Activated CD8-positive, alpha-beta T cell treated with anti-CD3 and anti-CD28 coated beads, Interleukin-2, amount 10 ng/mL, durations not matched to agents 7 days and 5 days (primary cell): ENCODE results near the gene ALS2CL. TPM values are rescaled to one million over a fixed set of nuclear protein-coding genes. Genes with fewer than 3 reads are reported as not detected.

Experiments used
- ATAC-seq: fragments of 150-1000 bp; cut with Tn5 transposase; one replicate; pipeline ENCODE4 v1.10.0; 2021; ENCODE audit warnings: moderate library complexity
- CTCF ChIA-PET: fragments of 350-600 bp; sonication (Branson Sonifier 250); formaldehyde crosslinking; loops from one replicate; lab custom pipeline; 2021; ENCODE audit warnings: antibody characterized with exemption; lab: Charles Lee
- POLR2A ChIA-PET: fragments of 350-600 bp; sonication (Branson Sonifier 250); formaldehyde crosslinking; loops from one replicate; lab custom pipeline; 2021; ENCODE audit warnings: antibody characterized with exemption; lab: Charles Lee
- DNase-seq: peaks from one replicate; pipeline ENCODE4 v3.0.0-alpha.2; 2020
- H3K27ac Mint-ChIP-seq: one replicate; pipeline ENCODE4 v1.8.0; 2021; ENCODE audit warnings: mild to moderate bottlenecking, mixed read lengths
- H3K27me3 Mint-ChIP-seq: one replicate; pipeline ENCODE4 v1.8.0; 2021; ENCODE audit warnings: low read depth, mixed read lengths
- H3K36me3 Mint-ChIP-seq: one replicate; pipeline ENCODE4 v1.8.0; 2021; ENCODE audit warnings: low read depth, mixed read lengths
- H3K4me1 Mint-ChIP-seq: one replicate; pipeline ENCODE4 v1.8.0; 2021; ENCODE audit warnings: low read depth, mixed read lengths
- H3K4me3 Mint-ChIP-seq: one replicate; pipeline ENCODE4 v1.8.0; 2021; ENCODE audit warnings: mild to moderate bottlenecking, mixed read lengths
- H3K9me3 Mint-ChIP-seq: one replicate; pipeline ENCODE4 v1.8.0; 2022; ENCODE audit warnings: mixed read lengths; ENCODE audit not compliant: insufficient read depth
- total RNA-seq, 2 experiments: library from RNA; stranded (reverse); gene quantifications; one replicate each; pipeline ENCODE4 v1.2.3, GENCODE V29; 2021

Gene ALS2CL
- total RNA-seq, 2 experiments from 2014 or later = 1.3 to 1.4 TPM

DNA sequence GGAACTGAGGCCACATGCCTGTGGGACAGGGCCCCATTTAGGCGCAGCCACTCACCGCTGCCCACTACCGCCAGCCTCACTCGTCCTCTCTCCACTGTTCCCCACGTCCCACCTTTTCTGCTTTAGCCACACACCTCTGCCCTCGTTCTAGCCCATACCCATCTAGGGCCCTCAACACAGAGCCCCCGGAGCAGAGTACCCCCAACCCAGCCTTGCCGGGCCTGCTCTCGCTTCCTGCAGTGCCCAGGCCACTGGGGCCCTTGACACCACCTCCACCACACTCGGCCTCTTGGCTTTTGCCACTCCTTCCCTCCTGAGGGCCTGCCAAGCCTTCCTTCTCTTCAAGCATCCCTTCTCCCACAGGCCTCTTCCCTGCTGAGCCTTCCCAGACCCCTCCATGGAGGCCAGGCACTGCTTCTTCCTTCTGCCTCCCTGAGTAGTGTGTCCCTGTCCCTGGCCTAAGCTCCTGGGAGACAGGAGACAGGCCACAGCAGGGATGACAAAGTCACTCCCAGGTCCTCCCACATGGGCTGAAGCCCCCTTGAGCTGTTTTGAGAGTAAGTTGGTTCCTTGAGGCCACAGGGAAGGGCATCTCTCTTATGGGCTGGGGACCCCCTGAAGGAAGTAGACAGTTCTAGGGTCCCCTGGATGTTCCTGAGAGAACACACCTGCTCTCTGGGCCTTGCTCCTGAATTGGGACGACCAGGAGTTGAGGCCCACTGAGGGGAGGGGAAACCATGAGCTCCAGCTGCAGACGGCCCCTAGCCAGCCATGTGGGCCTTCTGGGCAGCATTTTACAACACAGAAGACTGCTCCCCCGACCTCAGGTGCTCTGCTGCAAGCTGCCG, 19.8 kb upstream of the ALS2CL start:
- no peaks in the 10 kb centered on the region for H3K9me3 Mint-ChIP-seq
- DNase-seq = no peak
- H3K27me3 Mint-ChIP-seq = peaks cover under 1% of the 10 kb centered on the region
- H3K27ac Mint-ChIP-seq = no peak overlapping the region
- CTCF ChIA-PET = no interaction called here
- H3K4me3 Mint-ChIP-seq = no peak overlapping the region
- POLR2A ChIA-PET = no interaction called here
- no peaks in the 10 kb centered on the region for H3K4me1 Mint-ChIP-seq
- H3K36me3 Mint-ChIP-seq = no peaks in the 10 kb centered on the region
- no peak for ATAC-seq

DNA sequence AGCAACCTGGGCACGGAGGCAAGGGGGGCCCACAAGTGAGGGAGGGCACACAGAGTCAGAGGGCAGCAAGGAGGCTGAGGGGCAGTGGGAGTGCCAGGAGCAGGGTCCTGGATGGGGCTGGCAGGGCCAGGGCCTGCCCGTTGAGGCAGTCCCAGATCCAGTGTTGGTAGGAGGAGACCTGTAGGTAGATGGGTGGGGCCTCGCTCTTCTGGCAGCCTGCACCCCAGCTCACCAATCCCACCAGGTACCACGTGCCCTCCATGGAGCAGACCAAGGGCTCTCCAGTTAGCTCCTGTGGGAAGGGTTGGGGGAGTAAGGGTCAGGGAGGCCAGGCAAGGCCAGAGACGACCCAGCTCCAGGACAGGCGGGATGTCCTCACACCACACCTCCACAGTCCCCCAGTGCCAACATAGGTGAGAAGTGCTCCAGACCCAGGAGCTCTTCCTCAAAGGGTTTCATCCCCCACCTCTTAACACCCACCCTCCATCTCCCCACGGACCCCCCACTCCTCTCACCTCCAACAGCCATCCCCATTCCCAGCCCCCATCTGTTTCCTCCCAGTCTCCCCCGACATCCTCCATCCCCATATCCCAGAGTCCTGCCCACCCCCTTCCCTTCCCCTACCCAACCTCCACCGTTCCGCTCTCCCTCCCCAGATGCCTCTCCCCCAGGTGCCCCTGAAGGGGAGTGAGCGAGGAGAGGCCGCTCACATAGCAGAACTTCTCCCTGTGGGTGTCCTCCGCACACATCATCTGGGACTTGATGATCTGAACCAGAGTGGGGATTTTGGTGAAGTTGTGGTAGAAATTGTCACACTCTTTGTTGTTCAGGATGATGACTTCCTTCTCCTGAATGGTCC, 18.9 kb upstream of the ALS2CL start:
- no peak for ATAC-seq

DNA sequence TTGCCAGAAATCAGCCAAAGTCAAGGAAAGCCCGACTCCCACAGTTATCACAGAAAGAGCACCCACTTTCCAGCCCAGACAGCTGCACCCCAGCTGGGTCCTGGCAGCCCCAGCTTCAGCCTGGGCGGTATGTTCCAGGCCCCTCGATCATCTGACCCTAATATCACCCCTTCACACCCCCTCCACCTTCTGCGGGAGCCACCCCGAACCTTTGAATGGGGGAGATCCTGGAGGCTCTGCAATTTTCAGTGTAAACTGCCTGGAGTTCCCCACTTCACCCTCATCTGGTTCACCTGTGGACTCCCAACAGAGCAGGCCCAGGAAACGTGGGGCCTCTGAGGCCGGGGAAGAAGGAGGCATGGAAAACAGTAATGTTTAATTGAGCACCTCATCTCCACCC, 18.3 kb upstream of the ALS2CL start:
- Mint-ChIP-seq H3K4me3 (no peak overlapping the region), H3K27ac (no peak overlapping the region), H3K36me3 (no peaks in the 10 kb centered on the region), H3K9me3 (no peaks in the 10 kb centered on the region), H3K4me1 (no peaks in the 10 kb centered on the region), H3K27me3 (no peaks in the 10 kb centered on the region)
- DNase-seq (no peak), ATAC-seq (no peak)
- POLR2A ChIA-PET = no interaction called here
- CTCF ChIA-PET = no interaction called here

More for the DNA sequence above, 18.9 kb upstream of the ALS2CL start:
- CTCF ChIA-PET = no interaction called here
- DNase-seq = no peak
- POLR2A ChIA-PET = no interaction called here
- Mint-ChIP-seq H3K4me1 (no peaks in the 10 kb centered on the region), H3K9me3 (no peaks in the 10 kb centered on the region), H3K4me3 (no peak overlapping the region), H3K27ac (no peak overlapping the region), H3K36me3 (no peaks in the 10 kb centered on the region), H3K27me3 (no peaks in the 10 kb centered on the region)

DNA sequence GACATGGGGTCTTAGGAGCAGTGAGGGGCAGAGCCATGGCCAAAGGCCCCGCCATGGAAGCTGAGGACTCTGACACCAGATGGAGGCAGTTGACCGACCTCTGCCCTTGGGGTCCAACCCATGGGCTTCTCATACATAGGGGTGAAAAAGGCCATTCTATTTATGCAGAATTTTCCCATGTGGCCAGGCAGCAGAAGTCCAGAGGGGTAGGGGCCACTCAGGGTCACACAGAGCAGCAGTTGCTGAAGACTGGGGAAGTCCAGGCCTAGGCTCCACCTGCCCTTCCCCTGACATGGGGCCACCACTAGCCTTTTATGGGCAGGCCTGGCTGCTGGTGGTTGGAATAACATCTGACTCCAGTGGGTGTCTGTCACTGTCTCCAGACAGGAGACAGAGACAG, 17.8 kb upstream of the ALS2CL start:
- Mint-ChIP-seq H3K36me3 (no peaks in the 10 kb centered on the region), H3K27ac (no peak overlapping the region), H3K4me1 (no peaks in the 10 kb centered on the region), H3K9me3 (no peaks in the 10 kb centered on the region), H3K27me3 (no peaks in the 10 kb centered on the region), H3K4me3 (no peak overlapping the region)
- no peak for DNase-seq
- ChIA-PET CTCF (no interaction called here), POLR2A (no interaction called here)
- ATAC-seq = no peak

DNA sequence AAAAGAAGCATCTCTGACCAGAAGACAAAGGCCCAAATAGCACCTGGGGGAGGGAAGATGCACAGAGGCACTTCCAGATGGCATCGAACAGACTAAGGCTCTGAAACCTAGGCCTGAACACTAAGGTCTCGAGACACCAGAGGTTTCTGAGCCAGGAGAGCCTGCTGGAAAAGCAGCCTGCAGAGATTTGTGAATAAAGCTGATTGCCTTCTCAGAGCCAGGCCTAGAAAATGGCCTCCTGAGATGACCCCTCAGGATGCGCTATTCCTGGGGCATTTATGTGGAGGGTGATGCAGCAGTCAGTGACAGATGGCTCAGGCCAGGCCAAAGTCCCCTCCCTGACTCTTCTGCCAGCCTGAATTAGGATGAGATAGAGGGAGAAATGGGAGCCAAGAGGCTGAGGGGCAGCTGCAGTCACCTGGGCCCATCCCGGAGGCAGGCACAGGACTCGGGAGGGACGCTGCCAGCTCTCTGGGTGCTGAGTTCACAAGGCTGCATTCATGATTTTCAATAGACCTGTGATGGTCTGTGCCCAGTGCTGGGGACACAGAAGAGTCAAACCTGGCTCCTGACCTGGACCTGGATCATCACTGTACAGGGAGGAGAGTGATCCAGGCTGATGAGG, 17.3 kb upstream of the ALS2CL start:
- ChIA-PET POLR2A (no interaction called here), CTCF (interaction anchor here (0.6 to 0.9 kb wide), 2 partner anchors 179 to 189 kb away, joined by 3 read pairs; no protein-coding TSS in a partner anchor)
- H3K4me1 Mint-ChIP-seq = no peaks in the 10 kb centered on the region
- H3K27ac Mint-ChIP-seq = no peak overlapping the region
- no peaks in the 10 kb centered on the region for H3K27me3 Mint-ChIP-seq
- H3K36me3 Mint-ChIP-seq = no peaks in the 10 kb centered on the region
- ATAC-seq = no peak
- H3K9me3 Mint-ChIP-seq = no peaks in the 10 kb centered on the region
- no peak for DNase-seq
- no peak overlapping the region for H3K4me3 Mint-ChIP-seq

DNA sequence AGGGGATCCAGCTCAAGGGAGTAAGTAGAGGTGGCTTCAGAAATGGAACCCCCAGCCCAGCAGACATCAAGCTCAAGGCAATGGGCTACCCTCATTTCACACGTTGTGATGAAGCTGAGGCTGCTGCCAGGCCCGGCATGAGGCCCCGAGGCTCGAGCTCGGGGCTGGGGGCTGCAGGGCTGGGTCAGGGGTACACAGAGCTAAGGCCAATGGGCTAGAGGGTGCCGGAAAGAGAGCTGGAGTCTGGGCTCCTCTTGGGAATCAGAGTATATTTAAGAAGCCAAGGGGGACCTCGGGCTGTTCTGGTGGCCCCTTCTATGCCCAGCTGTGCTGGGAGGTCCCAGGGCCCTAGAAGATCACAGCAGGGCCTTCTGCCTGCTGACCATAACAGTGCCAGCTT, 16.8 kb upstream of the ALS2CL start:
- no peaks in the 10 kb centered on the region for H3K36me3 Mint-ChIP-seq
- no peak for ATAC-seq

DNA sequence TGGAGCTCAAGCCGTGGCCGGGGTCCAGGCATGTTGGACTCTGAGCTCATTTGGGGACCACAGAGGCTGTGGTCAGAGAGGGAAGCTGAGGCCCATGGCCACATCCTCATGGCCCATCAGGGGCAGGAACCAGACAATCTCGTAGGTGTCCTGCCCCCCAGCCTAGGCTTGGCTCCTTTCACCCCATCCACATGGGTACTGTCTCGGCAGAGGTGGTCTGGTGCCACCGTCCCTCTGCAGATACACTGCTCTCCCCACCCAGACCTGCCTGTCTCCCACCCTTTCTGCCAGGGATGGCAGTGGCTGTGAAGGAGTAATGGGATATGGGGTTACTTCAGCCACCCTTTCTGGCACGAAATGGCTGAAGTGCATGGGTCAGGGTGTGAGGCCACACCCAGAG, 16.2 kb upstream of the ALS2CL start:
- Mint-ChIP-seq H3K4me3 (no peak overlapping the region), H3K4me1 (no peaks in the 10 kb centered on the region), H3K36me3 (no peaks in the 10 kb centered on the region), H3K27me3 (no peaks in the 10 kb centered on the region), H3K9me3 (no peaks in the 10 kb centered on the region), H3K27ac (no peak overlapping the region)
- no peak for ATAC-seq
- CTCF ChIA-PET = interaction anchor here (0.6 to 0.9 kb wide), 2 partner anchors 180 to 1336 kb away, joined by 3 read pairs; no protein-coding TSS in a partner anchor
- DNase-seq = no peak
- POLR2A ChIA-PET = interaction anchor here (0.5 kb wide), 1 partner anchor 768 kb away, joined by 4 read pairs; no protein-coding TSS in a partner anchor

More for the DNA sequence above, 16.8 kb upstream of the ALS2CL start:
- no peaks in the 10 kb centered on the region for H3K4me1 Mint-ChIP-seq
- no peak overlapping the region for H3K4me3 Mint-ChIP-seq
- POLR2A ChIA-PET = interaction anchor here (0.5 kb wide), 1 partner anchor 767 kb away, joined by 4 read pairs; no protein-coding TSS in a partner anchor
- DNase-seq = no peak
- no peak overlapping the region for H3K27ac Mint-ChIP-seq
- CTCF ChIA-PET = interaction anchor here (0.9 kb wide), 1 partner anchor 179 kb away, joined by 3 read pairs; no protein-coding TSS in a partner anchor
- no peaks in the 10 kb centered on the region for H3K9me3 Mint-ChIP-seq
- no peaks in the 10 kb centered on the region for H3K27me3 Mint-ChIP-seq

DNA sequence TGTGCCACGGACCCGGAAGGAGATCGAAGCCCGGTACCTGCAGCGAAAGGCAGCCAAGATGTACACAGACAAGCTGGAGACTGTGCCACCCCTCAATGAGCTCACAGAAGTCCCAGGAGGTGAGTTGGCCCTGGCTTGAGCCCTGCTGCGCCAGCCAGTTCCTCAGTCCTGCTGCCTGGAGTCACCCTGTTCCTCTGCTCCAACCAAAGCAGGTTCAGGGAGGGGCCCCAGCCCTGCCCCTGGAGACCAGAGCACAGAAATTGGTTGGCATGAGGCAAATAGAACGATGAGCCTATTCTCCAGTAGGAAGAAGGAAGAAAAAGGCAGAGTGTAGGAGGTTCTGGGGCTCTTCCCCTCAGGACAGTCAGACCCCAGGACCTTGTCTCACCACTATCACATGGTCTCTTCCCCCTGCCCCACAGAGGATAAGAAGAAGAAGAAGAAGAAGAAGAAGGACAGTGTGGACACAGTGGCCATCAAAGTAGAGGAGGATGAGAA, 15.7 kb upstream of the ALS2CL start:
- ChIA-PET POLR2A (no interaction called here), CTCF (interaction anchor here (0.6 to 1.0 kb wide), 2 partner anchors 8 to 1337 kb away, joined by 3 to 5 read pairs; partner anchors contain the start of gene PRSS50)
- Mint-ChIP-seq H3K36me3 (no peaks in the 10 kb centered on the region), H3K4me1 (no peaks in the 10 kb centered on the region), H3K27me3 (no peaks in the 10 kb centered on the region), H3K9me3 (no peaks in the 10 kb centered on the region), H3K4me3 (no peak overlapping the region), H3K27ac (peak overlapping the region; percentile 0)
- DNase-seq (no peak), ATAC-seq (no peak)

DNA sequence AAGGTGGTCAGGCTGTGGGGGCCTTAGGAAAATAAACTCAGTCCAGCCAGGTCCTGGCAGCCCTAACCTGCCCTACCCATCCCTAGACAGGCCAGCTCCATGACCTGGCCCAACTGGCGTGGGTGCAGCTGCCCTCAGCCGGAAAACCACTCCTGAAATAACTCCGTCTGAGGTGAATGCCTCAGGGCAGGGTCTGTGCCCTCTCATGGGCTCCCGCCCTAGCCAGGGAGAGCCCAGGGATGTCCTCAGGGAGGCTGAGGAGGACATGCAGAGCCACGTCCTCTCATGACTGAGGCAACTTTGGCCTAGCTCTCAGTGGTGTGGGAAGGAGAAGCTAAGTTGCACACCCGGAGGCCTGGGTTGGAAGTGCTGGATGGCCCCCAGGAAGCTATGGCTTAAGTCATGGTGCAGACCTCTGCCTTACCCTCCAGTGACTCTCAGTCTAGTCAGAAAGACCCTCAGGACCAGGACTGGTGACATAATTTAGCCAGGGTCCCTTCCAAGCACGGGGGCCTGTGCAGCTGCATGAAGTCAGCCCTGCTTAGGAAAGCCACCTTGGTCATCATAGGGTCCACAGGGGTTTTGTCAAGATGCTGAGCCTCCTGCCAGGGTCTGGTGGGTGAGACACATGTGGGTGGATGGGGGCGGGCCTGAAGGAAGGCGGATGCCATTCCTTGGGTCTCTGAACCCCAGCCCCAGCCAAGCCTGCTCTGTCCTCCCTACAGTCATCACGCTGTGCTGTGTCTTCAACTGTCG, 15.1 kb upstream of the ALS2CL start:
- DNase-seq (no peak), ATAC-seq (no peak)
- Mint-ChIP-seq H3K36me3 (no peaks in the 10 kb centered on the region), H3K9me3 (no peaks in the 10 kb centered on the region), H3K27ac (no peak overlapping the region), H3K4me3 (no peak overlapping the region), H3K4me1 (no peaks in the 10 kb centered on the region), H3K27me3 (no peaks in the 10 kb centered on the region)
- POLR2A ChIA-PET = no interaction called here
- CTCF ChIA-PET = interaction anchor here (0.9 to 1.2 kb wide), 4 partner anchors 9 to 220 kb away, joined by 3 to 5 read pairs (median 3); partner anchors contain the start of gene PRSS50

DNA sequence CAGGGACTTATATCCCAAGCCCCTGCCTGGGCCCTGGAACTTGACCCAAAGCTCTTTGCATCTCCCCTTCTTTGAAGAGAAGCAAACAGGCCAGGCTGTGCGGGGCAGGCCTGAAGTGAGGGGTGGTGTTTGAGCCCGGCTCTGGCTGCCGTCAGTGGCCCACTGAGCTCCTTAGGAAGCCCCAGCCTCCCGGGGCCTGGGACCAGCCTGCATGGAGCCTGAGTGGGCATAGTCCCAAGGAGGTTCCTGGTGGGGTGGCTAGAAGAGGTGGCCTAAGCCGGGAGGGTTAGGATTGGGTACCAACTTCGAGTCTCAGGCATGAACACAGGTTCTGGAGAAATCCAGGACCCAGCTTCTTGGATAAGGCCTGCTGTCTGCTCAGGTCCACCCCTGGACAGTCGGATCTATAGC, 14.1 kb upstream of the ALS2CL start:
- ATAC-seq (no peak), DNase-seq (no peak)
- peaks cover 6% of the 10 kb centered on the region for H3K27me3 Mint-ChIP-seq
- H3K9me3 Mint-ChIP-seq = no peaks in the 10 kb centered on the region
- H3K27ac Mint-ChIP-seq = no peak overlapping the region
- H3K4me1 Mint-ChIP-seq = no peaks in the 10 kb centered on the region
- CTCF ChIA-PET = interaction anchor here (0.9 to 1.2 kb wide), 5 partner anchors 187 to 219 kb away, joined by 3 to 4 read pairs (median 3); no protein-coding TSS in a partner anchor
- no peak overlapping the region for H3K4me3 Mint-ChIP-seq
- POLR2A ChIA-PET = no interaction called here
- H3K36me3 Mint-ChIP-seq = no peaks in the 10 kb centered on the region
